ENCODE measurements around the gene PARD3.
"Not testable (repeated sequence)": the region's sequence is repeated elsewhere in the genome, so short reads cannot be mapped to it uniquely, and the experiment has no call there.

PARD3 gene

GRCh38 chr10:34360984-34361383, 454.1 kb downstream of the PARD3 start:
- DNase-seq, result no peak

- DNase-seq, result no peak
Observed at GRCh38 chr10:34359435-34359813, 455.7 kb downstream of the PARD3 start.

- DNase-seq, result no peak
Observed at GRCh38 chr10:34358729-34359434, 456.2 kb downstream of the PARD3 start.

- no peak for DNase-seq
Observed at GRCh38 chr10:34356463-34356862, 458.6 kb downstream of the PARD3 start.

- DNase-seq, result not testable (repeated sequence)
Observed at GRCh38 chr10:34353530-34353929, 461.6 kb downstream of the PARD3 start.

GRCh38 chr10:34352599-34353204, 462.4 kb downstream of the PARD3 start:
- not testable (repeated sequence) for DNase-seq

- DNase-seq, result no peak
Observed at GRCh38 chr10:34351161-34351560, 463.9 kb downstream of the PARD3 start.

- DNase-seq, result no peak
Observed at GRCh38 chr10:34348917-34349485, 466.1 kb downstream of the PARD3 start.

- no peak for DNase-seq
Observed at GRCh38 chr10:34348021-34348420, 467.1 kb downstream of the PARD3 start.

GRCh38 chr10:34347131-34347530, 468.0 kb downstream of the PARD3 start:
- no peak for DNase-seq

GRCh38 chr10:34346516-34347100, 468.5 kb downstream of the PARD3 start:
- no peak for DNase-seq

GRCh38 chr10:34345383-34345782, 469.7 kb downstream of the PARD3 start:
- no peak for DNase-seq

- DNase-seq, result no peak
Observed at GRCh38 chr10:34343764-34344163, 471.3 kb downstream of the PARD3 start.

GRCh38 chr10:34341473-34341872, 473.6 kb downstream of the PARD3 start:
- DNase-seq, result no peak

GRCh38 chr10:34340934-34341333, 474.2 kb downstream of the PARD3 start:
- DNase-seq, result no peak

GRCh38 chr10:34339816-34340553, 475.1 kb downstream of the PARD3 start:
- DNase-seq, result no peak

GRCh38 chr10:34337917-34338316, 477.2 kb downstream of the PARD3 start:
- DNase-seq, result no peak

- DNase-seq, result no peak
Observed at GRCh38 chr10:34335960-34336690, 479.0 kb downstream of the PARD3 start.

- no peak for DNase-seq
Observed at GRCh38 chr10:34334908-34335307, 480.2 kb downstream of the PARD3 start.

- DNase-seq, result no peak
Observed at GRCh38 chr10:34333513-34333912, 481.6 kb downstream of the PARD3 start.

GRCh38 chr10:34327184-34327583, 487.9 kb downstream of the PARD3 start:
- no peak for DNase-seq

GRCh38 chr10:34323192-34323591, 491.9 kb downstream of the PARD3 start:
- DNase-seq, result no peak

GRCh38 chr10:34320265-34320664, 494.8 kb downstream of the PARD3 start:
- DNase-seq, result no peak
